PFSK-1 (cell line): ENCODE results near the gene SVOPL.

Source experiments
- FOXP2 ChIP-seq: optimal IDR thresholded peaks from 2 replicates; pipeline ENCODE3; 2011; ENCODE audit warnings: borderline replicate concordance, control low read depth, inconsistent platforms; ENCODE audit not compliant: insufficient read depth; ENCODE audit errors: extremely low read length, extremely low read depth
- POLR2AphosphoS5 ChIP-seq: IDR thresholded peaks from 2 replicates; pipeline ENCODE4 v1.6.1; 2012; ENCODE audit warnings: low read depth, mild to moderate bottlenecking, control low read depth, low read length, moderate library complexity
- SIN3A ChIP-seq: IDR thresholded peaks from 2 replicates; pipeline ENCODE4 v1.6.1; 2012; ENCODE audit warnings: mild to moderate bottlenecking, low read length, moderate library complexity, borderline replicate concordance; ENCODE audit not compliant: insufficient read depth
- TAF1 ChIP-seq: IDR thresholded peaks from 2 replicates; pipeline ENCODE4 v1.6.1; 2012; ENCODE audit warnings: low read length, control low read depth, borderline replicate concordance; ENCODE audit not compliant: insufficient read depth
- TF ChIP-seq, protein P1 (sequence below), 2 experiments: IDR thresholded peaks; 2 replicates each; pipeline versions ENCODE4 v1.6.1 to v1.8.0; 2011 to 2012; ENCODE audit warnings: low read depth in 2 of 2, low read length in 2 of 2, control low read depth in 1 of 2, inconsistent platforms in 1 of 2, mild to moderate bottlenecking in 1 of 2, moderate library complexity in 1 of 2; ENCODE audit not compliant: insufficient read depth in 1 of 2

The SVOPL gene

DNA sequence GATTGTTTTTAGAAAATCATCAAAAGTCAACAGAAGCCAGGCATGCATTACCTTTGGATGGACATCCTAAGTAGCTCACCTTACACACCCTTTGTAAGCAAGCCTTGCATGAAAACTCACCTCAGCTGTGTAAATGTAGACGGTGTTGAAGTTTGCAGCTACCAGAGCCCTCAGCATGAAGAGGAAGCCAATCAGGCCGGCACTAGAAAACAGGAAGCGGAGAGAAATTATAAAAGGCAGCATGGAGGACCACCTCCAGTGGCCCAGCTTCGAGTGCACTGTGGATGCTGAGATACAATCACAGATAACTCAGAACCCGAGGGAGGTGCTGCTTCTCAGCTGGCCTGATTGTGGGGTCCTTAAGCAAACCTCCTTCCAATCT lies 75.3 kb downstream of the SVOPL start:
- TF ChIP-seq FOXP2 (no peak), POLR2AphosphoS5 (no peak), SIN3A (no peak), TAF1 (no peak)
- TF ChIP-seq, protein P1, sequence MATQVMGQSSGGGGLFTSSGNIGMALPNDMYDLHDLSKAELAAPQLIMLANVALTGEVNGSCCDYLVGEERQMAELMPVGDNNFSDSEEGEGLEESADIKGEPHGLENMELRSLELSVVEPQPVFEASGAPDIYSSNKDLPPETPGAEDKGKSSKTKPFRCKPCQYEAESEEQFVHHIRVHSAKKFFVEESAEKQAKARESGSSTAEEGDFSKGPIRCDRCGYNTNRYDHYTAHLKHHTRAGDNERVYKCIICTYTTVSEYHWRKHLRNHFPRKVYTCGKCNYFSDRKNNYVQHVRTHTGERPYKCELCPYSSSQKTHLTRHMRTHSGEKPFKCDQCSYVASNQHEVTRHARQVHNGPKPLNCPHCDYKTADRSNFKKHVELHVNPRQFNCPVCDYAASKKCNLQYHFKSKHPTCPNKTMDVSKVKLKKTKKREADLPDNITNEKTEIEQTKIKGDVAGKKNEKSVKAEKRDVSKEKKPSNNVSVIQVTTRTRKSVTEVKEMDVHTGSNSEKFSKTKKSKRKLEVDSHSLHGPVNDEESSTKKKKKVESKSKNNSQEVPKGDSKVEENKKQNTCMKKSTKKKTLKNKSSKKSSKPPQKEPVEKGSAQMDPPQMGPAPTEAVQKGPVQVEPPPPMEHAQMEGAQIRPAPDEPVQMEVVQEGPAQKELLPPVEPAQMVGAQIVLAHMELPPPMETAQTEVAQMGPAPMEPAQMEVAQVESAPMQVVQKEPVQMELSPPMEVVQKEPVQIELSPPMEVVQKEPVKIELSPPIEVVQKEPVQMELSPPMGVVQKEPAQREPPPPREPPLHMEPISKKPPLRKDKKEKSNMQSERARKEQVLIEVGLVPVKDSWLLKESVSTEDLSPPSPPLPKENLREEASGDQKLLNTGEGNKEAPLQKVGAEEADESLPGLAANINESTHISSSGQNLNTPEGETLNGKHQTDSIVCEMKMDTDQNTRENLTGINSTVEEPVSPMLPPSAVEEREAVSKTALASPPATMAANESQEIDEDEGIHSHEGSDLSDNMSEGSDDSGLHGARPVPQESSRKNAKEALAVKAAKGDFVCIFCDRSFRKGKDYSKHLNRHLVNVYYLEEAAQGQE (IDR thresholded peaks at IDR 0.05; ENCODE audit: insufficient read depth in 1 of 2, low read depth in 2 of 2, low read length in 2 of 2): no peak

DNA sequence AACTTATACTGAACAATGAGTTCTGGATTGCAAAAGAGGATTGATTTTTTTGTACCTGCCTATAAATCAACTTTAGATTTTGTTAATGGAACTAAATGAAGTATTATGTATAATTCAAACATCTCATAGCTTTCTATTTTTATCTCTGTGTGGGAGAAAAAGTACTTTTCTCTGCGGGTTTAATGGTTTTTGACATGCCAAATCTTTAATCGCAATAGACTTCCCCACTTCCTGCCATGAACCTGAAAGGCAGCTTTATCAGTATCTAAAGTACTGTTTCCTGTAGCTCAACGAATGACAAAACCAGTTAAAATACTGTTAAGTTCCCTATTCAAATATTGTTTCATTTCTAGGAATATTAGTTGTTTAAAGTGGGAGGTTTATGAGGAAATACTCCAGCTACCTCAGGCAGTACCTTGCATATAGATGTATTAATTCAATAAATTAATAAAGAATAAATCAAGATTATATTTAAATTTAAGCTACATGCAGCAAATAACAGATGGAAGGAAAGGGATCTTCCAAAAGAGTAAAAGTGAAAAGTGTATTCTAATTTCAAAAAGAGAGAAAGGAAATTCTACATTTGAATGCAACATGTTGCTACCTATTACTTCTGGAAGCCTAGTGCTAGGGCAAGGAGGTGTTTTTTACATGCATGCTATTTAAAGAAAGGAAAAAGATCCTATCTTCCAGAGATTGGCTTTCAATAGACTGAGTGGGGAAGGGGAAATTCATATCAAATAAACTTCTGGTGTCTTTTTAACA lies 75.9 kb downstream of the SVOPL start:
- TF ChIP-seq TAF1 (no peak), FOXP2 (no peak), POLR2AphosphoS5 (no peak), SIN3A (no peak)
- TF ChIP-seq, protein P1 (IDR thresholded peaks at IDR 0.05; ENCODE audit: insufficient read depth in 1 of 2, low read depth in 2 of 2, low read length in 2 of 2): no peak

DNA sequence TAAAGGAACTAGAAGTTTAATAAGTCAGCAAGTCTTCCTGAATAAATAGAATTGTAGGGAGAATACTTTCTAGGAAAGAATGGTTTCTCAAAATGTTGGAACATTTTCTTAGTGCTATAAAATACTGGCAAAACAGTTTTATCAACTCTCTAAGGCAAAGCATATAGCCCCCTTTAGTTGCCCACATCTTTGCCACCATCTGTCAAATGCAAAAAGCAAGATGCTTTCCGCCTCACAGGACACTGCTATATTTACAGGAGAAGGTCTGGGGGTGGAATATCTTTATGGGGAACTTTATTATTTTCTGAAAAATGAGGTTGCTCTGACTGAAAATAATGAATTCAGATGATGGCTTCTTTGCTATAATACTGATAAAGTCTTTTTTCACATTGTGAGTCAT lies 78.3 kb downstream of the SVOPL start:
- TF ChIP-seq SIN3A: no peak

DNA sequence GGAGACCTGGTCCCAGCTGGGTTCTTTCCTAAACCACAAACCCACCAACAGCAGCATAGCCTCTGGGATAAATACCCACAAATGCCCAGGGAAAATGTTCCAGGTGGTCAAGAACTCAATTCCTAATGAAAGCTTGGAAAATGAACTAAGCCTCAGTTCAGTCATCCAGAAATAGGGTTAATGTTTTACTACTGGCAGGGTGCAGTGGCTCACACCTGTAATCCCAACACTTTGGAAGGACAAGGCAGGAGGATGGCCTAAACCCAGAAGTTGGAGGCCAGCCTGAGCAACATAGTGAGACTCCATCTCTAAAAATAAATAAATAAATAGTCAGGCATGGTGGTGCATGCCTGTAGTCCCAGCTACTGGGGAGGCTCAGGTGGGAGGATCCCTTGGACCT lies 82.2 kb downstream of the SVOPL start:
- TF ChIP-seq SIN3A: no peak

DNA sequence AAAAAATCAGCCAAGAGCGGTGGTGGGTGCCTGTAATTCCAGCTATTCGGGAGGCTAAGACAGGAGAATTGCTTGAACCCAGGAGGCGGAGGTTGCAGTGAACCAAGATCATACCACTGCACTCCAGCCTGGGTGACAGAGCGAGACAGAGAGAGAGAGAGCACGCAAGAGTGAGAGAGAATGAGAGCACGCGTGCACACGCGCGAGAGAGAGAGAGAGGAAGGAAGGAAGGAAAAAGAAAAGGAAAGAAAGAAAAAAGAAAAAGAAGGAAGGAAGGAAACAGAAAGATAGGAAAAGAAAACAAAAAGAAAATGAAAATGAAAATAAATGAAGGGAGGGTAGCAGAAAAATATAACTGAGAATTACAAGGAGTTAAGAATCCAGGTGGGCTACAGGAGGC lies 82.7 kb downstream of the SVOPL start:
- TF ChIP-seq, protein P1 (IDR thresholded peaks at IDR 0.05; ENCODE audit: insufficient read depth in 1 of 2, low read depth in 2 of 2, low read length in 2 of 2): no peak
- no peak for TF ChIP-seq POLR2AphosphoS5
- no peak for TF ChIP-seq FOXP2
- TF ChIP-seq SIN3A: no peak
- TF ChIP-seq TAF1: no peak

DNA sequence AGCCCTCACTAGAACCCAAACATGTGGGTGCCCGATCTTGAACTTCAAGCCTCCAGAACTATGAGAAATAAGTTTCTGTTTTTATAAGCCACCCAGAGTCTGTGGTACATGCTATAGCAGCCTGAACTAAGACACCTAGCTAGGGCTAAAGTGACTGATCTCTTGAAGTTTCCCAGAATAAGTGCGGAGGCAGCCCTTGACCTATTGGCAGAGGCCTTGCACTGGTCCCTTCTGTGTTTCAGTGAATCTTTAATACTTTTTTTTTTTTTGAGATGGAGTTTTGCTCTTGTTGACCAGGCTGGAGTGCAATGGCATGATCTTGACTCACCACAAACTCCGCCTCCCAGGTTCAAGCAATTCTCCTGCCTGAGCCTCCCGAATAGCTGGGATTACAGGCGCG lies 85.1 kb downstream of the SVOPL start:
- TF ChIP-seq, protein P1 (IDR thresholded peaks at IDR 0.05; ENCODE audit: insufficient read depth in 1 of 2, low read depth in 2 of 2, low read length in 2 of 2): no peak
- no peak for TF ChIP-seq FOXP2
